Measurements from ENCODE around the gene CDH3.
A peak's percentile ranks its signal among the peaks of the same experiment; 100 is the strongest.

CDH3 gene

DNA sequence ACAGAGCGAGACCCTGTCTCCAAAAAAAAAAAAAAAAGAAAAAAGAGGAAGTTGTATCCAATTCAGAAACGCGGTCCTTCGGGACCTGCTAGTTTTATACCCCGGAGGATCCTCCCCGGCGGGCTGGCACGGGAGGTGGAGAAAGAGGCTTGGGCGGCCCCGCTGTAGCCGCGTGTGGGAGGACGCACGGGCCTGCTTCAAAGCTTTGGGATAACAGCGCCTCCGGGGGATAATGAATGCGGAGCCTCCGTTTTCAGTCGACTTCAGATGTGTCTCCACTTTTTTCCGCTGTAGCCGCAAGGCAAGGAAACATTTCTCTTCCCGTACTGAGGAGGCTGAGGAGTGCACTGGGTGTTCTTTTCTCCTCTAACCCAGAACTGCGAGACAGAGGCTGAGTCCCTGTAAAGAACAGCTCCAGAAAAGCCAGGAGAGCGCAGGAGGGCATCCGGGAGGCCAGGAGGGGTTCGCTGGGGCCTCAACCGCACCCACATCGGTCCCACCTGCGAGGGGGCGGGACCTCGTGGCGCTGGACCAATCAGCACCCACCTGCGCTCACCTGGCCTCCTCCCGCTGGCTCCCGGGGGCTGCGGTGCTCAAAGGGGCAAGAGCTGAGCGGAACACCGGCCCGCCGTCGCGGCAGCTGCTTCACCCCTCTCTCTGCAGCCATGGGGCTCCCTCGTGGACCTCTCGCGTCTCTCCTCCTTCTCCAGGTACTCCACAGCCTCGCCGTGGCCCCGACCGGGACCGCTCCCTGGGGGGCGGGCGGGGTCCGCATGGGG lies at the start of gene CDH3:
Gene CDH3, plus strand, starts transcription at position 596 of the 779 bp plus-strand sequence. Its CDS starts 70 bp downstream, at position 666.
- DNase-seq (ENCODE audit: low read depth) = peak; percentile 33

DNA sequence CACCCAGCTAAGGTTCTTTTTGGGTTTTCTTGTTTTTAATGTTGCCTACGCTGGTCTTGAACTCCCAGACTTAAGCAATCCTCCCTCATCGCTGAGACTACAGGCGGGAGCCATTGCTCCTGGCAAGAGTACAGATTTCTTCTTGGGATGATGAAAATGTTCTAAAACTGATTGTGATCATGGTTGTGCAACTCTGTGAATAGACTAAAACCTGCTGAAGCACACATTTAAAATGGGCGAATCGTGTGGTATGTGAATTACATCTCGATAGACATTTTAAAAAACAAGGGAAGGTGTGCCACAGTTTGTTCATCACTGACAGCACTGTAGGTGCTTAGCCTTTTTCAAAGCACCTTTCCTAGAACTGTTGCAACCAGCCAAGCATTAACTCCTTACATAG lies 48.8 kb upstream of the CDH3 start:
- DNase-seq (ENCODE audit: low read depth) = peak; percentile 74

DNA sequence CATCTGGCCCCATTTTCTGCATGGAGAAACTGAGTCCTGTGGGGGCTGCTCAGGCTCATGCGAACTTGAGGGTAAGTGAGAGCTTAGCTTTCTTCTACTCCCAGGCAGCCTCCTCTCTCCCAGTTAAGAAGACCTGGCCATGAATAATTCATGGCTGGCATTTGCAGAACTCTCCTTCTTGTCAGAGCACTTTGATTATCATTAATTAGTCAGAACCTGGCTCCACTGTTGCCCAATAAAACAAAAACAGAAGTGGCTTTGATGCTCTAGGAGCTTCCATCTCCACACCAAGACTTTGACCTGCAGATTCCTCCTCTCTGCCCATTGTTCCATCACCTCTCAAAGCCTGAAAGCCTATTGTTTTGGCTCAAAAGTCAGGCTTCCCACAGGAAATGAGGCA lies 45.5 kb upstream of the CDH3 start:
- peak; percentile 10 for DNase-seq (ENCODE audit: low read depth)

DNA sequence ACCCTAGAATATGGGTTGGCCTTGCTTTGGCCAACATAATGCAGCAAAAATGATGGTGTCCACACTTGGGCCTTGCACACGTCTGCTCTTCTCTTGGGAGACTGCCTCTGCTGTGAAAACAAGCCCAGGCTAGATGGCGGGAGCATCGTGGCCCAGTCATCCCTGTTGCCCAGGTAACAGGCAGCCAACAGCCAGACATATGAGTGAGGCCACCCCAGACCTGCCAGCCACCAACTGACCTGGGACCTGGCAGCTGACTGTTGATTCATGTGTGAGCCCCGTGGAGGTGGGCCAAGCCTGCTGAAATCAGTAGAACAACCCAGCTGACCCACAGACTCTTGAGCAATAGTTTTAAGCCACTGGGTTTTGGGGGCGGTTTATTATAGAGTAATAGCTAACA lies 39.4 kb upstream of the CDH3 start:
- DNase-seq (ENCODE audit: low read depth) = peak; percentile 66

DNA sequence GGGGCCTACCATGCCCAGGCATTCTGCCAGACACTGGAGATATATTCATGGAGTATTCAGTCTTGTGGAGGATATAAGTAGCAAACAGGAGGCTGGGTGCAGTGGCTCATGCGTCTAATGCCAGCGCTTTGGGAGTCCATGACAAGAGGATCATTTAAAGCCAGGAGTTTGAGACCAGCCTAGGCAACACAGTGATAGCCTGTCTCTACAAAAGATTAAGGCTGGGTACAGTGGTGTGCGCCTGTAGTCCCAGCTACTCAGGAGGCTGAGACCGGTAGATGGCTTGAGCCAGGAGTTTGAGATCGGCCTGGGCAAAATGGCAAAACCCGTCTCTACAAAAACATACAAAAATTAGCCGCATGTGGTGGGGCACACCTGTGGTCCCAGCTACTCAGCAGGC lies 37.7 kb upstream of the CDH3 start:
- DNase-seq (ENCODE audit: low read depth) = no peak

DNA sequence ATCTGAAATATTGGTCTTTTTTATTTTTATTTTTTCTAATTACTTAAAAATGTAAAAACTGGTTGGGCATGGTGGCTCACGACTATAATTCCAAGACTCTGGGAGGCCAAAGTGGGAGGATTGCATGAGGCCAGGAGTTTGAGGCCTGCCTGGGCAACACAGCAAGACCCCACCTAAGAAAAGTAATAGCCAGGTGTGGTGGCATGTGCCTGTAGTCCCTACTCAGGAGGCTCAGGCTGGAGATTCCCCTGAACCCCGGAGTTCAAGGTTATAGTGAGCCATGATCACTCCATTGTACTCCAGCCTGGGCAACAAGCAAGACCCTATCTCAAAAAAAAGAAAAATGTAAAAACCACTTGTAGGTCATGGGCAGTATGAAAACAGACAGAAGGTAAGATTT lies 36.8 kb upstream of the CDH3 start:
- DNase-seq (ENCODE audit: low read depth) = no peak

DNA sequence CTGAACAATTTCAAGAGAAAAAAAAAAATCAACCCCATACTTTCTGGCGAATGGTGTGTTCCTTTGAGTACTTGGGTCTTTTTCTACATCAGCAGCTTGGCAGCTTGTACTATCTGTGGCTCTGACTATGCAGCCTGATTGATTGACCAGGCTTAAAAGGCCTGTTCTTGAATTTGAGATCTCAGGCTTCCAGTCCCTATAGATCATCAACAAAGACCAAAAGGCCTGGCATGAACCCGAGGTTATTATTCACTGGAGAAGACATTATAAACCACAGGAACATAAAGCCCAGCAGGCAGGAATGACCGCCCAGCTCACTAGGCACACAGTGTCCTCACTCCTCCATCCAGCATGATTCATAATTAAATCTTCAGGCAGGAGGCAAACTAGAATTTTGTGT lies 32.1 kb upstream of the CDH3 start:
- peak; percentile 97 for DNase-seq (ENCODE audit: low read depth)

DNA sequence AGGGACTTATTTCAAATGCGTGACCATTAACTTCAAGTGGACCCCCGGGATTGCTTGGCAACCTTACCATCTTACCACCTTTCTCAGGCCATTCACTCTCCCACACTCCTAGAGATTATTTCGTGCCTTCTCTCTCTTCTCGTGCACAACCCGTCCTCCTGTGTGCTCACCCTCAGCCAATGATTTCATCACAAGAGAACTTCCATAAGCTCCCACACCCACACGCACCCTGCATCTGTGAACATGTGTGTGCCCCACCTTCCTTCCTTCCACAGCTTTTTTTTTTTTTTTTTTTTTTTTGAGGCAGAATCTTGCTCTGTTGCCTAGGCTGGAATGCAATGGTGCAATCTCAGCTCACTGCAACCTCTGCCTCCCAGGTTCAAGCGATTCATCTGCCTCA lies 27.4 kb upstream of the CDH3 start:
- peak; percentile 72 for DNase-seq (ENCODE audit: low read depth)

DNA sequence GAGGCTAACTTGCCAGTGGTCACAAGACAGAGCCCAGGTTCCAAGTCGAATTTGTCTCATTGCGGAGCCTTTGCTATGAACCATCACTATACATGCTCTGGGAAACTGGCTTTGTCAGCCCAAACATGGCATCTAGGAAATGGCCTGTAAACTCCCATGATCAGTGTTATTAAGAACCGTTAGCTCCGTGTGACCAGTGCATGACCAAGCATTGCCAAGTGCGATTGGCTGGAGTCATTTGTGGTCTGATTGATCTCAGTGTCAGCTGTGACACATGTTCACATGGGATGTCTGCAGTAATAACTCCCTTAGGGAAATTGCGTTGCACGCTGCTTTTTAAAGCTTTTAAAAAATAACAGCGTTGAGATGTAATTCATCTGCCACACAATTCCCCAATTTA lies 18.6 kb upstream of the CDH3 start:
- DNase-seq (ENCODE audit: low read depth) = no peak

DNA sequence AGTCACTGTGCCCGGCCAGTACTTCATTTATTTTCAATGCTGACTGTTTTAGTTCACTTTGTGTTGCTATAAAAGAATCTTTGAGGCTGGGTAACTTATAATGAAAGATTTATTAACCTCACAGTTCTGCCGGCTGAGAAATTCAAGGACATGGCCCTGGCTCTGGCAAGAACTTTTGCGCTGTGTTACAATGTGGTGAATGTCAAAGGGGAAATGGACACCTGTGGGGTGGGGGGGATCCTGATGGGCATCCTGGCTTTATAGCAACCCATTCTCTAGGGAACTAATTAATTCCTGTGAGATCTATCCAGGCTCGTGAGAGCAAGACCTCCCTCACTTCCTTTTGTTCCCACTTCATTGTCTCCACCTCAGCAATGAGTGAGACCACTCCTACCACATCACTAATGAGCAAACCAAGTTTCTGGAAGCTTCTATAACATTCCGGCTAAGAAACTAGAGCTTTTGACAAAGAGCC lies 17.1 kb upstream of the CDH3 start:
- DNase-seq (ENCODE audit: low read depth) = peak; percentile 62

DNA sequence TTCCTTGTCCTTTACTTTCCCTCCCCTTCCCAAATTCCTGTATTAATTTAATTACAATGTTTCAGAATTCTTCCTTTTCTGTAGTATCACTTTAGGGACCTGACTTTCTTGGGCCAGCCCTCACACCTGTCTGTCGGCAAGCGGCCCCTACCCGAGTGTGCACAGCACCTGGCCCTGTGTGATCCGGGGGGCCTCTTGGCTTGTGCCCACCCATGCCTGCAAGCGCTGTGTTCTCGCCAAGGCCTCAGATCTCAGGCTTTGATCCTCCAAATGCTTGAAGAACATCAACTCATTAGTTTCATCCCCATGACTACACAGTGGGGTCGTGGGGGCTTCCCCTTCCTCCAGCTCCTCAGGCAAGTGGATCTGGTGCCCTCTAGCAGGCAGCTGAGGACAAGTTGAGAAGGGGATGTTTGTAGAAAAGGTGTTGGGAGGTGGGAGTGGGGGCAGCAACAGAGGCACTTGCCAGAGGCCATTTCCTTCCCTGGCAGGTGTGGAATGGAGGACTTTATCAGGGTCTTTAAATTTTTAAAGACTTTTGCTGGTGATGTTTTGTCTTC lies 15.7 kb upstream of the CDH3 start:
- no peak for DNase-seq (ENCODE audit: low read depth)

DNA sequence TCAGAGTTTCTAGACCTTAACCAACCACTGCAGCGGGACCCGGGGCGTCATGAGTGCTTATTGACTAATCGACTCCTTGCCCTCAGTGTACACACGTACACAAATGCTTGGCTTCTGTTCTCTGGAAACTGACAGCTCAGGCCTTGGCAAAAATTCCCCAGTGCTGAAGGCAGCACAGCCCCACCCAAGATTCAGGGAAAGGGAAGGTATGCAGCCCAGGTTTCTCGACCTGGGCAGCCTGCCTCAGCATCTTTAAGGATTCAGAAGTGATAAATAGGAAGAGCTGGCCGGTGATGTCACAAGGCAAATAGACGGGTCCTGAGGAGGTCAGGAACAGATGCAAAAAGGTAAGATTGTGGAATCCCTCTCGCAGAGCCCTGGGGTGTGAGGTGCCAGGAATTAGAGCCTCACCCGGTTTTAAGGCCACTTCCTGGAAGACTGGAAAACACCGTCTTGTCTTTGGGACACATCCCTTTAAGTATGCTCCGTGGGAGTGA lies 9.0 kb upstream of the CDH3 start:
- peak; percentile 13 for DNase-seq (ENCODE audit: low read depth)

DNA sequence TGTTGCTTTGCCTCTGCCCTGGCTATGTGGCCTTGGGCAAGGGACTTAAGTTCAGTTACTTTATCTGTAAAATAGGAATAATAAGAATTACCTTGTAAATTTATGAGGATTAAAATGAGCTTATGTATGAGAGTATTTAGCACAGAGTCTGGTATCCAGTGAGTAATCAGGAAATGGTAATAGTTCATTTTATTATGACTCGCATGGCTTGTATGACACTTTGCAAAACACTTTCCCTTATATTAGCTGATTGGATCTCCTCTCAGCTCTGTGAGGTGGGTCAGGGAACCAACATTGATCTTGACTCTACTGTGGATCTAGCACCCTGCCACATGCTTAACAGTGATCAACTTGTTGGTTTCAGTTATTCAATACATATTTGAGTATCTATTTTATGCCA lies 8.3 kb upstream of the CDH3 start:
- peak; percentile 33 for DNase-seq (ENCODE audit: low read depth)

DNA sequence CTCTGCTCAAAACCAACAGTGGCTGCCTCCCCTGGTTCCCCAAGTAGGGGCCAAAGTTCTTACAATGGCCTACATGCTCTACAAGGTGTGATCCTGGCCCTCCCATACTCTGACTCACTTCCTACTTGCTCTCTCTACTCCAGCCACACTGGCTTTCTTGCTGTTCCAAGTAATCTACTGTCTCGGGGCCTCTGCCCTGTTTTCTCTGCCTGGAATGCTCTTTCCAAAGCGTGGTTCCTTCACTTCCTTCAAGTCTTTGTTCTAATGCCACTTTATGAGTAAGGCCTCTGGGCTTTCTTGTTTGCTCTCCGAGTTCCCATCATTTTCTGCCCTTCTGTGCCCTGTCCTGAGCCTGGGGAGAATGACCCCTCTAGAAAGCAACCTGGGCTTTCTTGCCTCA lies 4.1 kb upstream of the CDH3 start:
- peak; percentile 67 for DNase-seq (ENCODE audit: low read depth)

DNA sequence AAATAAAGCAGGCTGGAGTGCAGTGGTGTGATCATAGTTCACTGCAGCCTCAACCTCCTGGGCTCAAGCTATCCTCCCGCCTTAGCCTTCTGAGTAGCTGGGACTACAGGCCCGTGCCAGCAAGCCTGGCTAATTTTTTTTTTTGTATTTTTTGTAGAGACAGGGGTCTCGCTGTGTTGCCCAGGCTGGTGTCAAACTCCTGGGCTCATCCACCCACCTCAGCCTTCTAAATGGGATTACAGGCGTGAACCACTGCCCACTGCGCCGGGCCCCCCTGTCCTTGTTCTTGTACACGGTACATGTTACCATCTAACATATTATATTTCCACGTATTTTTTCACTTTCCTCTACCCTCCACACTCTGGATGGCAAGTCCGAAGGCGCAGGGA lies 3.1 kb upstream of the CDH3 start:
- DNase-seq (ENCODE audit: low read depth) = no peak

DNA sequence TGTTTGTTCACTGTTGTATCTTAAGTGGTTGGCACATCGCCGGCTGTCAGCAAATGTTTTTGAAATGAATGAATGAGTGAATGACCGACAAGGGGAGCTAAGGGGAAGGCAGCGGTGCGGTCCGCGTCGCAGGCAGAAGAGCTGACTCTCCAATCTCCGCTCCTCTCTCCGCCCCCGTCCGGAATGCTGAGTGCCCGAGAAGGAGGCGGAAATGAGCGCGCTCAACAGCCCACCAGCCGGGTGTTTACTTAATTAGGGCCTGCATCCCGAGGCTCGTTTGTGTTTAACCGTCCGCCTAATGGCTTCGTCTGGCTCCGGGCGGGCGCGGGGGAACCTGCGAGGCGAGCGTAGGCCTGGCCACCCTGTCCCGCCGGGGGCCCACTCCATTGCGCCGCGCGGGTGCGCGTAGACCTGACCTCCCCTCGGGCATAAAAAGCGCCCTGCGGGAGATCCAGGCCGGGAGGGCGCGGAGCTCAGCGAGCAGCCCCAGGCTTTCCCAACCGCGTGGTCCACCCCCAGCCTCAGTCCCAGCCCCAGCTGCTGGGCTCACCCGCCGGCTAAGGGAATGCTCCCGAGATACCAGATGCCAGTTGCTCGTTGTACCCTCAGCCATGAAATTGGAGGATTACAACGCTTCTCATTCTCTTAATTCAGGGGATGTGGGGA lies 2.5 kb upstream of the CDH3 start:
- DNase-seq (ENCODE audit: low read depth) = peak; percentile 34

DNA sequence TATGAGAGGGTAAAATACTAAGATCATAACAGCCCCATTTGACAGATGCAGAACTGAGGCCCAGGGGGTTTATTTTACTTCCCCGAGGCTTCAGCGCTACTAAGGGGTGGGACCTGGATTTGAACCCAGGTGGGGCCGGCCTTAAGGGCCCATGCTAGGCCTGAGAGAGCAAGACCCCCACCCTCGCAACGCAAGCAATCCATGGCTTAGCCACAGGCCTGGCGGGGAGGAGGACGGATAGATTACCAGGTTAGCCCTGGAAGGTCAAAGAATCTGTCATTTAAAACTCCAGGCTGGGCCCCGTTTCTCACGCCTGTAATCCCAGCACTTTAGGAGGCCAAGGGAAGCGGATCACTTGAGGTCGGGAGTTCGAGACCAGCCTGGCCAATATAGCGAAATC lies 1.9 kb upstream of the CDH3 start:
- DNase-seq (ENCODE audit: low read depth) = no peak

DNA sequence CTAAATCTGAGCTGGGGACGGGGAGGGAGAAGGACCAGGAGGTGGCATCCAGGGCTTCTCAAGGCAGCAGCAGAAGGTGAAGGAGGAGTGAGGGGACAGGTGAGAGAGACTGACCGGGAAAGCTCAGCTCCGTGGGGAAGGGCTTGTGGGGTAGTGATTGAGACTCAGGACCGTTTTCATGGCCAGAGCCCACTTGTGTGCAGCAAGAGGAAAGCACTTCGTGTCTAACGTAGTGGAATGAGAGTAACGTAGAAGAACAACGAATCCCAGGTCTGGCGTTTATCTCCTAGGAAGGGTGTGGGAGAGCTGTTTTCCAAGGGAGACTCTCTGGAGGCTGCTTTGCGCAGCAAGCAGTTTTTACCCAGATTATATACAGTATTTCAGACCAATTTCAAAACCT lies 1.3 kb upstream of the CDH3 start:
- peak; percentile 65 for DNase-seq (ENCODE audit: low read depth)

DNA sequence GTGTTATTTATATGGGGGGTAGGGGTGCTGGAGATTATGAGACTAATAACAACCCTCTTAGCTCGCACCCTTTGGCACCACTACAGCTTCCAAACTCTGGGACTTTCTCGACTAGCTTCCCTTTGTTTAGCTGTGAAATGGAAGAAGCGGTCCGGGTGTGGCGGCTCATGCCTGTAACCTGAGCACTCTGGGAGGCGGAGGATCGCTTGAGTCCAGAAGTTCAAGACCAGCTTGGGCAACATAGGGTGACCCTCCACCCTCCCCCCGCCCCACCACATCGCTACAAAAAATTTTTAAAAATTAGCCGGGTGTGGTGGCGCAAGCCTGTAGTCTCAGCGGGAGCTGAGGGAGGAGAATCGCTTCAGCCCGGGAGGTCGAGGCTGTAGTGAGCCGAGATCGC lies 814 bp upstream of the CDH3 start:
- no peak for DNase-seq (ENCODE audit: low read depth)

DNA sequence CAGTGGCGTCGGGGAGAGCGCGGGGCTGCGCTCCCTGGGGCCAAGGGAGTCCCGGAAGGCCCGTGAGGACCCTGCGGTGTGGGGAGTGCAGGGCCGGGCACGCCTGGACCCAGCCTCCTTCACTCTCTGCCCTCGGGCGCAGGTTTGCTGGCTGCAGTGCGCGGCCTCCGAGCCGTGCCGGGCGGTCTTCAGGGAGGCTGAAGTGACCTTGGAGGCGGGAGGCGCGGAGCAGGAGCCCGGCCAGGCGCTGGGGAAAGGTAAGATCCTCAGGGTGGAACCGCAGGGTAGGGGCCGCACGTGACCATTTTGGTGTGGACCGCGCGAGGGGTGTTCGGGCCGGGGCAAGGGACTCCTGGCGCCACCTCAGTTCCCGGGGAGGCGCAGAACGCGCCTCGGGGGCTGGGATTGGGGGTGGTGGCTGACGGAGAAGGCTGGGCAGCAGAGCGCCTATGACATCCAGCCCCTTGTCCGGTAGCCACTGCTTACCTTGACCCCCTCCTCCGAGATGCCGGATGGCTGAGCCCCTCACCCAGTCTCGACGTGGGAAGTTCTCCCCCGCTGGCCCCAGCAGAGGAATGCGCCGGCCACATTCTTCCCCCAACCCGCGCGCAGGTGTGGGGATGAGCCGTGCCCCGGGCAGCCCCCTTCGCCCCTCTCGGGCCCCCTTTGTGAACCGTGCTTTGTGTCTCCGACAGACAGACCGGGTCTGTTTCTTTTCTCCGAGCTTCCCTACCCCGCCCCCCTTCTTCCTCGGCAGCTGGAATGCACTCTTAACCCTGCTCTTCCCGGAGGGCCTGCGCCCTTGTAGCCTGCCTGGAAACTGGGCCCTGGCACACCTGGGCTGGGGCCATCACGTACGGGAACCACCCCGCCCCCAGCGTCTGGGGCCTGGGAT lies 631 bp downstream of the CDH3 start:
- DNase-seq (ENCODE audit: low read depth) = peak; percentile 19

DNA sequence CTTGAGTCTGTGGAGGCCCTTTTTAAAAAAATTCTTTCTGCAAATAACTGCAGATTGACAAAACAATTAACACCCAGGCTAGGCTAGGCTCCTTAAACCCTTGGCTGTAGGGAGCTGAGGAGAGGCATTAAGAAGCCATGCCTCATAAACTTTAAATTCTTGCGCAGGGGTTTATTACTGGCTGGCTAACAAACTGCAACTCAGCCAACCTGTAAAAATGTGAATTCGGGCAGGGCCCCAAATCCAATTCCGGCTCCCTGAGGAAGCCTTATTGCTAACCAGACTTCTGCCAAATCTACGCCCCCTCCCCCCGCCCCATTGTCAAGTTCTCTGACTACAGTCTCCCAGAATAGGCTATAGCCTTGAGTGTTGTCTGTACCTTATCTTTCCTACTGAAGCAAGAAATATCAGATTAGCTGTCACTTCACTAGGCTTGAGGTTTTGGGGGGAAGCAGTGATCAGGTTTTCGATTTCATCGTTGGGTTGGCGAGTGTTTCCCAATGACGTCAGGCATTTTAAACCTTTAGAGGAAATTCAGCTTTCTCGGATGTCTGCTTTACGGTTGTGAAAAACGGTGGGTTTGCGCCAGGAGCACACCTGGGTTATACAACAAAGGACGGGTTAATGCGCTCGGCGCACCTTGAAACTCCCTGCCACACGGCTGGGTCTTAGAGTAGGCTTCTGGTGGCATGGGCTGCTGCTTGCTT lies 2.0 kb downstream of the CDH3 start:
- no peak for DNase-seq (ENCODE audit: low read depth)

DNA sequence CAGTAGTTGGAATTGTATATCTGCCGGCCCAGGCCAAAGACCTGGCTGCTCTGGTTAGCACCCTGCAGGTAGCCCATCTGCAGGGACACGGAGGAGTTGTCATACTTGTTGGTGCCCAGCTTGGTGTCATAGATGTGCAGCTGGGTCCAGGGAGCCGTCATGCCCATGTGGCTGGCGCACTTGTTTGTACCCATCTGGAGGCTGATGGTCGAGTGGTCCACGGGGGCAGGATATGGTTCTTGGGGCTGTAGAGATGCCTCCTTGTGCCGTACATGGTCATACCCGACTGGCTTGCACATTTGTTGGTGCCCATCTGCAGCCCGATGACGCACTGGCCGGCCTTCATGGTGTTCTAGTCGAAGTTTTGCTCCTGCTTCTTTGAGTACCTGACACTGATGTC lies 6.0 kb downstream of the CDH3 start:
- no peak for DNase-seq (ENCODE audit: low read depth)
